Type B pancreatic cell (in vitro differentiated cells): ENCODE results near the gene TRIM7. TPM values are rescaled to one million over a fixed set of nuclear protein-coding genes. Genes with fewer than 3 reads are reported as not detected.
"Not testable (repeated sequence)": the region's sequence is repeated elsewhere in the genome, so short reads cannot be mapped to it uniquely, and the experiment has no call there.

ENCODE experiments used
- DNase-seq: peaks from one replicate; pipeline ENCODE4 v3.0.0; 2021; ENCODE audit warnings: mixed read lengths; ENCODE audit not compliant: unreplicated experiment; ENCODE audit errors: extremely low spot score
- H3K27ac Mint-ChIP-seq: 2 replicates; pipeline ENCODE4 v1.8.0; 2021; ENCODE audit warnings: mild to moderate bottlenecking, mixed read lengths
- H3K27me3 Mint-ChIP-seq: 2 replicates; pipeline ENCODE4 v1.8.0; 2021; ENCODE audit warnings: mixed read lengths
- H3K36me3 Mint-ChIP-seq: 2 replicates; pipeline ENCODE4 v1.8.0; 2021; ENCODE audit warnings: mixed read lengths
- H3K4me1 Mint-ChIP-seq: one replicate; pipeline ENCODE4 v1.8.0; 2021; ENCODE audit warnings: mixed read lengths; ENCODE audit not compliant: unreplicated experiment
- H3K4me3 Mint-ChIP-seq: 2 replicates; pipeline ENCODE4 v1.8.0; 2021; ENCODE audit warnings: mild to moderate bottlenecking, mixed read lengths
- H3K9me3 Mint-ChIP-seq: 2 replicates; pipeline ENCODE4 v1.8.0; 2021; ENCODE audit warnings: mixed read lengths
- total RNA-seq: library from RNA; stranded (reverse); gene quantifications from 2 replicates; pipeline ENCODE4 v1.2.1, GENCODE V29; 2021; ENCODE audit warnings: low replicate concordance
- TF ChIP-seq, protein P1 (sequence below): fragments of 200-600 bp; sonication (generic); conservative IDR thresholded peaks from 2 replicates; pipeline ENCODE4 v1.5.0; 2021; ENCODE audit warnings: antibody characterized with exemption, mild to moderate bottlenecking

Gene TRIM7
- total RNA-seq, 1 donor from 2014 or later: 0.58 TPM

DNA sequence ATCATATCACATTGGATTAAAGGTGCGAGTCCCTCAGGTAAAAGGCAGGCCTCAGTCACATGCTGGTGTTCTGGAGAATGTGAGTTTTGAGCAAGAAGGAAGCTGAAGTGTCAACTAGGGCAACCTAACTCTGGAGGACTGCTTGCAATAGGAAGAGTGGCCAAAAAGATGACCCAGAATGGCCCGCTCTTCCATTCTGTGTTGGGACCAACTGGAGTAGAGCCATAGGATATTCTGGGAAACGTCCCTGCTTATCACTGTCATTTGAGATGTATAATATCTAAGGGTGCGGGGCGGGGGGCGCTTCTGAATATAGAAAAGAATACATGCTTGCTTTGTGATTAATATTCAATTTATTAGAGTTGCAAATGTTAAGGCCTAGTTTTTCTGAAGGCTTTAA lies 7.1 kb upstream of the TRIM7 start:
- no peak for DNase-seq
- no peaks in the 10 kb centered on the region for H3K36me3 Mint-ChIP-seq
- peaks cover 6% of the 10 kb centered on the region for H3K4me1 Mint-ChIP-seq
- no peak overlapping the region for H3K27ac Mint-ChIP-seq
- peaks cover 41% of the 10 kb centered on the region for H3K27me3 Mint-ChIP-seq
- TF ChIP-seq, protein P1, sequence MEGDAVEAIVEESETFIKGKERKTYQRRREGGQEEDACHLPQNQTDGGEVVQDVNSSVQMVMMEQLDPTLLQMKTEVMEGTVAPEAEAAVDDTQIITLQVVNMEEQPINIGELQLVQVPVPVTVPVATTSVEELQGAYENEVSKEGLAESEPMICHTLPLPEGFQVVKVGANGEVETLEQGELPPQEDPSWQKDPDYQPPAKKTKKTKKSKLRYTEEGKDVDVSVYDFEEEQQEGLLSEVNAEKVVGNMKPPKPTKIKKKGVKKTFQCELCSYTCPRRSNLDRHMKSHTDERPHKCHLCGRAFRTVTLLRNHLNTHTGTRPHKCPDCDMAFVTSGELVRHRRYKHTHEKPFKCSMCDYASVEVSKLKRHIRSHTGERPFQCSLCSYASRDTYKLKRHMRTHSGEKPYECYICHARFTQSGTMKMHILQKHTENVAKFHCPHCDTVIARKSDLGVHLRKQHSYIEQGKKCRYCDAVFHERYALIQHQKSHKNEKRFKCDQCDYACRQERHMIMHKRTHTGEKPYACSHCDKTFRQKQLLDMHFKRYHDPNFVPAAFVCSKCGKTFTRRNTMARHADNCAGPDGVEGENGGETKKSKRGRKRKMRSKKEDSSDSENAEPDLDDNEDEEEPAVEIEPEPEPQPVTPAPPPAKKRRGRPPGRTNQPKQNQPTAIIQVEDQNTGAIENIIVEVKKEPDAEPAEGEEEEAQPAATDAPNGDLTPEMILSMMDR: no peak
- H3K4me3 Mint-ChIP-seq: no peak overlapping the region
- H3K9me3 Mint-ChIP-seq: no peaks in the 10 kb centered on the region

GRCh38 chr5:181211208-181211607 lies 6.2 kb upstream of the TRIM7 start:
- H3K4me3 Mint-ChIP-seq: no peak overlapping the region
- H3K36me3 Mint-ChIP-seq: no peaks in the 10 kb centered on the region
- H3K27me3 Mint-ChIP-seq: peaks cover 46% of the 10 kb centered on the region
- no peak for DNase-seq
- H3K27ac Mint-ChIP-seq: no peak overlapping the region
- no peaks in the 10 kb centered on the region for H3K9me3 Mint-ChIP-seq
- H3K4me1 Mint-ChIP-seq: peaks cover 8% of the 10 kb centered on the region
- TF ChIP-seq, protein P1: no peak

DNA sequence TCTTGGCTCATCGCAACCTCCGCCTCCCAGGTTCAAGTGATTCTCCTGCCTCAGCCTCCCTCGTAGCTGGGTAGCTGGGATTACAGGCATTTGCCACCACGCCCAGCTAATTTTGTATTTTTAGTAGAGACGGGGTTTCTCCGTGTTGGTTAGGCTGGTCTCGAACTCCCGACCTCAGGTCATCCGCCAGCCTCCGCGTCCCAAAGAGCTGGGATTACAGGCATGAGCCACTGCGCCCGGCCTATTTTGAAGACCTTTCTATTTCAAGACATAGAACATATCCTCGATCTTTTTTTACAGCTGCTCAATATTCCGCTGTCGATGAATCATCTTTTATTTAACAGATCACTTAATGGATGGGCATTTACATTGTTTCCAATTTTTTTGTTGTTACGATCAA lies 5.7 kb upstream of the TRIM7 start:
- not testable (repeated sequence) for DNase-seq, H3K9me3 Mint-ChIP-seq, H3K36me3 Mint-ChIP-seq, H3K4me3 Mint-ChIP-seq, H3K27ac Mint-ChIP-seq
- peaks cover 12% of the 10 kb centered on the region for H3K4me1 Mint-ChIP-seq
- H3K27me3 Mint-ChIP-seq: peaks cover 50% of the 10 kb centered on the region

- Mint-ChIP-seq H3K4me1 (peaks cover 15% of the 10 kb centered on the region), H3K27me3 (peaks cover 54% of the 10 kb centered on the region)
- not testable (repeated sequence) for H3K9me3 Mint-ChIP-seq, H3K4me3 Mint-ChIP-seq, H3K27ac Mint-ChIP-seq, DNase-seq, H3K36me3 Mint-ChIP-seq
These were observed 5.2 kb upstream of the TRIM7 start for GRCh38 chr5:181210148-181210547.

GRCh38 chr5:181209006-181209405 lies 4.0 kb upstream of the TRIM7 start:
- H3K9me3 Mint-ChIP-seq, H3K27ac Mint-ChIP-seq, H3K36me3 Mint-ChIP-seq, H3K4me3 Mint-ChIP-seq, DNase-seq: not testable (repeated sequence)
- H3K27me3 Mint-ChIP-seq: peaks cover 58% of the 10 kb centered on the region
- H3K4me1 Mint-ChIP-seq: peaks cover 15% of the 10 kb centered on the region

DNA sequence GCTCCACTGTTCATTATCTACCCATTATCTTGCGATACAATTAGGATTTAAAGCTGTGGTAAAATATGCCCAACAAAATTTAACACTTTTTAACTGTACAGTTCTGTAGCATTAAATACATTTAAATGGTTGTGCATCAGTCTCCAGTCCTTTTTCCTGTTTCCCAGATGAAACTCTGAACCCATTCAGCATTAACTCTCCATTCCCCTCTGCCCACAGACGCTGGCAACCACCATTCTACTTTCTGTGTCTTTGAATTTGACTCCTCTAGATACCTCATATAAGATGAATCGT lies 2.9 kb upstream of the TRIM7 start:
- H3K27ac Mint-ChIP-seq: peak overlapping the region; percentile 99
- peaks cover 15% of the 10 kb centered on the region for H3K4me1 Mint-ChIP-seq
- H3K27me3 Mint-ChIP-seq: peaks cover 59% of the 10 kb centered on the region
- no peak for DNase-seq
- no peaks in the 10 kb centered on the region for H3K36me3 Mint-ChIP-seq
- H3K9me3 Mint-ChIP-seq: no peaks in the 10 kb centered on the region
- TF ChIP-seq, protein P1: no peak
- H3K4me3 Mint-ChIP-seq: peak overlapping the region; percentile 98

- H3K27me3 Mint-ChIP-seq: peaks cover 57% of the 10 kb centered on the region
- DNase-seq: no peak
- TF ChIP-seq, protein P1: no peak
- peaks cover 15% of the 10 kb centered on the region for H3K4me1 Mint-ChIP-seq
- H3K9me3 Mint-ChIP-seq: no peaks in the 10 kb centered on the region
- H3K36me3 Mint-ChIP-seq: no peaks in the 10 kb centered on the region
- peak overlapping the region; percentile 99 for H3K27ac Mint-ChIP-seq
- peak overlapping the region; percentile 98 for H3K4me3 Mint-ChIP-seq
These were observed 2.4 kb upstream of the TRIM7 start for GRCh38 chr5:181207214-181207959.
